Calu3 (cell line): ENCODE measurements around the gene NPIPA3. TPM values are rescaled to one million over a fixed set of nuclear protein-coding genes. Genes with fewer than 3 reads are reported as not detected.
A peak's percentile ranks its signal among the peaks of the same experiment; 100 is the strongest.
"Not testable (repeated sequence)": the region's sequence is repeated elsewhere in the genome, so short reads cannot be mapped to it uniquely, and the experiment has no call there.

ENCODE experiments used
- BruUV-seq: library from RNA; stranded (reverse); fragments of 400-500 nt; replicated peaks from 2 replicates; lab custom pipeline; 2021; lab: Mats Ljungman, UMichigan
- CTCF ChIA-PET: fragments of 300-600 bp; sonication (Branson Sonifier 250); formaldehyde crosslinking; loops from one replicate; lab custom pipeline; 2022; ENCODE audit warnings: antibody characterized with exemption; lab: Charles Lee
- DNase-seq: peaks from one replicate; pipeline ENCODE4 v3.0.0; 2022
- H3K27ac Mint-ChIP-seq: one replicate; pipeline ENCODE4 v1.8.0; 2022; ENCODE audit warnings: mixed read lengths; ENCODE audit not compliant: unreplicated experiment
- H3K27me3 Mint-ChIP-seq: one replicate; pipeline ENCODE4 v1.8.0; 2022; ENCODE audit warnings: mixed read lengths; ENCODE audit not compliant: unreplicated experiment
- H3K36me3 Mint-ChIP-seq: one replicate; pipeline ENCODE4 v1.8.0; 2022; ENCODE audit warnings: mild to moderate bottlenecking, moderate library complexity, mixed read lengths; ENCODE audit not compliant: insufficient read depth, unreplicated experiment
- H3K4me1 Mint-ChIP-seq: one replicate; pipeline ENCODE4 v1.8.0; 2022; ENCODE audit warnings: mild to moderate bottlenecking, low read depth, mixed read lengths; ENCODE audit not compliant: unreplicated experiment
- H3K4me3 Mint-ChIP-seq: one replicate; pipeline ENCODE4 v1.8.0; 2022; ENCODE audit warnings: mild to moderate bottlenecking, low read depth, moderate library complexity, mixed read lengths; ENCODE audit not compliant: unreplicated experiment
- H3K9me3 Mint-ChIP-seq: one replicate; pipeline ENCODE4 v1.8.0; 2022; ENCODE audit warnings: low read depth, mixed read lengths; ENCODE audit not compliant: unreplicated experiment
- intact Hi-C: fragments of 100-400 bp; cut with micrococcal nuclease; formaldehyde crosslinking; loops from one replicate; pipeline ENCODE4 v1.10.0; 2022; ENCODE audit not compliant: unreplicated experiment
- total RNA-seq: library from RNA; stranded (reverse); gene quantifications from 2 replicates; pipeline ENCODE4 v1.2.3, GENCODE V29; 2022

NPIPA3 gene
- total RNA-seq, 1 experiment from 2014 or later = 9.1 TPM

GRCh38 chr16:14702672-14703071 lies 539 bp upstream of the NPIPA3 start:
- intact Hi-C loops, BruUV-seq, H3K36me3 Mint-ChIP-seq, H3K27me3 Mint-ChIP-seq, DNase-seq, H3K4me3 Mint-ChIP-seq, CTCF ChIA-PET, H3K4me1 Mint-ChIP-seq, H3K27ac Mint-ChIP-seq, H3K9me3 Mint-ChIP-seq: not testable (repeated sequence)

GRCh38 chr16:14733233-14733632 lies 30.0 kb downstream of the NPIPA3 start:
- H3K36me3 Mint-ChIP-seq, DNase-seq, H3K9me3 Mint-ChIP-seq, CTCF ChIA-PET, H3K27me3 Mint-ChIP-seq, H3K4me3 Mint-ChIP-seq, intact Hi-C loops, H3K27ac Mint-ChIP-seq, BruUV-seq, H3K4me1 Mint-ChIP-seq: not testable (repeated sequence)

- H3K27me3 Mint-ChIP-seq, H3K4me3 Mint-ChIP-seq, BruUV-seq, DNase-seq, CTCF ChIA-PET, H3K4me1 Mint-ChIP-seq, intact Hi-C loops, H3K36me3 Mint-ChIP-seq, H3K9me3 Mint-ChIP-seq, H3K27ac Mint-ChIP-seq: not testable (repeated sequence)
Measured at GRCh38 chr16:14740832-14741385, 37.7 kb downstream of the NPIPA3 start.

GRCh38 chr16:14741794-14742193 lies 38.6 kb downstream of the NPIPA3 start:
- H3K9me3 Mint-ChIP-seq, H3K36me3 Mint-ChIP-seq, intact Hi-C loops, BruUV-seq, H3K27me3 Mint-ChIP-seq, CTCF ChIA-PET, H3K4me1 Mint-ChIP-seq, DNase-seq, H3K27ac Mint-ChIP-seq, H3K4me3 Mint-ChIP-seq: not testable (repeated sequence)

GRCh38 chr16:14742273-14743128 lies 39.3 kb downstream of the NPIPA3 start, which contains the start of gene NPIPA2:
Gene NPIPA2, plus strand, starts transcription at chr16:14742533. Its CDS starts 5,533 bp downstream, at chr16:14748066.
- BruUV-seq = TSS peak; percentile 88
- H3K4me3 Mint-ChIP-seq, H3K9me3 Mint-ChIP-seq, H3K27ac Mint-ChIP-seq, CTCF ChIA-PET, DNase-seq, H3K36me3 Mint-ChIP-seq, H3K27me3 Mint-ChIP-seq, H3K4me1 Mint-ChIP-seq, intact Hi-C loops: not testable (repeated sequence)

- DNase-seq, CTCF ChIA-PET, BruUV-seq, H3K27ac Mint-ChIP-seq, H3K9me3 Mint-ChIP-seq, H3K4me3 Mint-ChIP-seq, H3K4me1 Mint-ChIP-seq, intact Hi-C loops, H3K36me3 Mint-ChIP-seq: not testable (repeated sequence)
- H3K27me3 Mint-ChIP-seq = peaks cover 13% of the 10 kb centered on the region
Measured at GRCh38 chr16:14773654-14774053, 70.4 kb downstream of the NPIPA3 start.

- H3K36me3 Mint-ChIP-seq, H3K9me3 Mint-ChIP-seq, H3K4me3 Mint-ChIP-seq, DNase-seq, intact Hi-C loops, CTCF ChIA-PET, BruUV-seq, H3K4me1 Mint-ChIP-seq, H3K27ac Mint-ChIP-seq: not testable (repeated sequence)
- peaks cover 13% of the 10 kb centered on the region for H3K27me3 Mint-ChIP-seq
Measured at GRCh38 chr16:14775624-14776023, 72.4 kb downstream of the NPIPA3 start.

Other genes with a start within 250 kb of the NPIPA3 start
- 54.8 and 59.1 TPM in 2 replicates for gene PARN, start 73.2 kb upstream of the NPIPA3 start, total RNA-seq
- gene BFAR, start 70.5 kb upstream of the NPIPA3 start, total RNA-seq = 83.8 and 97.9 TPM in 2 replicates
- gene PLA2G10, start 9.1 kb upstream of the NPIPA3 start, total RNA-seq = 3.3 and 6.3 TPM in 2 replicates
- gene NPIPA2, start 39.1 kb downstream of the NPIPA3 start, total RNA-seq = not detected in 2 replicates
- gene NOMO1, start 130.3 kb downstream of the NPIPA3 start, total RNA-seq = 172 and 199 TPM in 2 replicates
- 112 and 114 TPM in 2 replicates for gene NPIPA1, start 234.0 kb downstream of the NPIPA3 start, total RNA-seq